ENCODE data around the gene CXCR3. TPM values are rescaled to one million over a fixed set of nuclear protein-coding genes. Genes with fewer than 3 reads are reported as not detected.
"Not testable (repeated sequence)": the region's sequence is repeated elsewhere in the genome, so short reads cannot be mapped to it uniquely, and the experiment has no call there.

Gene CXCR3
- total RNA-seq, 1 donor from 2014 or later = 0.31 TPM

DNA sequence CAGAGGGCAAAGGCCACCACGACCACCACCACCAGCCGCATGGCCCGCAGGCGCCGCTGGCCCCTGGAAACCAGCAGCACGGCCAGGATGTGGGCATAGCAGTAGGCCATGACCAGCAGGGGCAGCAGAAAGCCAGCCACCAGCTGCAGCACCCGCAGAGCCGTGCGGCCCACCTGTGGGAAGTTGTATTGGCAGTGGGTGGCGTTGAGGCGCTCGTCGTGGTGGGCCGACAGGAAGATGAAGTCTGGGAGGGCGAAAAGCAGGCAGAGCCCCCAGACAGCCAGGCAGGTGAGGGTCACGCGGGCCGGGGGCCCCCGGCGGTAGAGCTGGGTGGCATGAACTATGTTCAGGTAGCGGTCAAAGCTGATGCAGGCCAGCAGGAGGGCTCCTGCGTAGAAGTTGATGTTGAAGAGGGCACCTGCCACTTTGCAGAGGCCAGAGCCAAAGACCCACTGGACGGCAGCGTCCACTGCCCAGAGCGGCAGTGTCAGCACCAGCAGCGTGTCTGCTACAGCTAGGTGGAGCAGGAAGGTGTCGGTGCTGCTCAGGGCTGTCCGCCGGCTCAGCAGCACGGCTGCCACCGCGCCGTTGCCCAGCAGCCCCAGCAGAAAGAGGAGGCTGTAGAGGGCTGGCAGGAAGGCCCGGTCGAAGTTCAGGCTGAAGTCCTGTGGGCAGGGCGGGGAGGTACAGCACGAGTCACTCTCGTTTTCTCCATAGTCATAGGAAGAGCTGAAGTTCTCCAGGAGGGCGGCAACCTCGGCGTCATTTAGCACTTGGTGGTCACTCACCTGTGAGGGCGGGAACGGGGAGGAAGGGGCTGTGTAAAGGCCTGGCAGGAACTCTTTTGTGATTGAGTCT lies 1.4 kb downstream of the CXCR3 start:
- DNase-seq (ENCODE audit: low spot score) (no peak), ATAC-seq (no peak)
- intact Hi-C loops (cut with DNase I) = no loop called here

- intact Hi-C loops (cut with DNase I) = no loop called here
- ATAC-seq (no peak), DNase-seq (ENCODE audit: low spot score) (no peak)
Measured at GRCh38 chrX:71615954-71616353, 2.4 kb downstream of the CXCR3 start.

DNA sequence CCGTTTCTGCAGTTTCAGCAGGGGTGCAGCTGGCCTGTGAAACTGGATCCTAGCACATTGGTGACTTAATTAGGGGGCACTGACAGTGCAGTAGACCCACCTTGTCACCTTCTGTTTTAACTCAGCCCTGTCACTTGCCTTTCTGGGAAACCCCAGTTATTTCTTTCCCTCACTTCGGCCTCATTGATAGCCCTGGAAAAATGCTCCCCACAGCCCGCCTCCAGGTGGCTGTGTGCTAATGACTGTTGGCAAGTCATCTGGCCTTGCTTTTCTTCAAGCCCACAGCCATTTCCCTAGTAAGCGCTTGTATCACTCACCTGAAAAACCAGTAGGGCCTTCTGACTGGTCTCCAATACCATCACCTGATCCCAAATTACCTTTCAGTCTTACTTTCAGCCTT lies 3.3 kb downstream of the CXCR3 start:
- intact Hi-C loops (cut with DNase I) = no loop called here
- ATAC-seq (no peak), DNase-seq (ENCODE audit: low spot score) (no peak)

DNA sequence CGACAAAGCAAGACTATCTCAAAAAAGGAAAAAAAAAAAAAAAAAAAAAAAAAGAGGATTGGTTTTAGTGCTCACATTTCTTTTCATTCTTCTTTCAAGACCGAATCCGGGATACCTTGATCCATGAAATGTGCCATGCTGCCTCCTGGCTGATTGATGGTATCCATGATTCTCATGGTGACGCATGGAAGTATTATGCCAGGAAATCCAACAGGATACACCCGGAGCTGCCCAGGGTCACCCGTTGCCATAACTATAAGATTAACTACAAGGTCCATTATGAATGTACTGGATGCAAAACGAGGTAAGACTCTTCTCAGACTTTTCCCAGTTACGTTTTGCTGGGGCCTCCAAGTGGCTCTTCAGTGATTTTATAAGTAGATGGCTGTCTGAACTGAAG lies 6.1 kb downstream of the CXCR3 start:
- intact Hi-C loops (cut with DNase I) = no loop called here
- DNase-seq (ENCODE audit: low spot score) (no peak), ATAC-seq (no peak)

GRCh38 chrX:71611736-71612135 lies 6.6 kb downstream of the CXCR3 start:
- ATAC-seq; DNase-seq (ENCODE audit: low spot score); intact Hi-C loops (cut with DNase I): not testable (repeated sequence)

DNA sequence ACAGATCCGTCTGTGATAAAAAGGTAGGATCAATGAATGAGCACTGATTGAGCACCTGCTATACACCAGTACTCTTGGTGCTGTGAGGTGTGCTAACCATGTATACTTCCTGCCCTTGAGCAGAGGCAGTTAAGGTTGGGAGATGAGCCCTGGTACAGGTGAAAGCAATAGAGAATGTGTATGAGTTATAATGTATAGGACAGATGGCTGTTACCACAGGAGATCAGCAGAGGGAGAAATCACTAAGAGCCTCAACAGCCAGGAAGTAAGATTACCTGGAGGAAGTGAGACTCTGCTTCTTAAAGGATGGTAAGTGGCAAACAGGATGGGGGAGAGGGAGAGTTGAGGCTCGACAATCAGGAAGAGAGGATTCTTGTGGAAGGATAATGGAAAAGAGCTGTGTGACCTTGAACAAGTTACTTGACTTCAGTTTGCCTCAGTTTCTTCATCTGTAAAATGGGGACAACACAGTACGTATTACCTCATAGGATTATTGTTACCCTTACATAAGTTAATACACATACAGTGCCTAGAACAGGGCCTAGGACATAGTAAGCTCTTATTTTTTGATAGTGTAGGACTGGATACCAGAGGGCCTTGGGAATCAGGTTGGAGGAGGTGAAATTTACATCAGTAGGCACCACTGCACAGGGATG lies 9.1 kb downstream of the CXCR3 start:
- intact Hi-C loops (cut with DNase I) = no loop called here
- DNase-seq (ENCODE audit: low spot score) (no peak), ATAC-seq (no peak)

DNA sequence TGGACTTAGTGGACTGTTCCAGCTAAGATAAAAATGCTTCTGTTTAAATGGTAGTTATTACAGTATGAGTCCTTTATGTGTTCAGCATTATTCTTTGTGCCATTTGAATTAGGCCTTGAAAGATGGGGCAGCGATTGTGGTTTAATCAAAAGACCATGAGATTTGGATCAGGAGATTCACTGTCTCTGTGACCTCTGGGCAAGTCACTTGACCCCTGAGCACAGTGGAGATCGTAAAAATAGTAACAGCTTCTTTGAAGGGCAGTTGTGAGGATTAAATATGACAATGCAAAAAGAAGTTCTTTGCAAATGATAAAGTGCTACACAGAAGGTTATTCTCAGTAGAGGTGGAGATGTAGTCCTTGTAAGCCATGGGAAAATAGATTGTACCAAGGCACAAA lies 10.8 kb downstream of the CXCR3 start:
- intact Hi-C loops (cut with DNase I) = no loop called here
- ATAC-seq = no peak
- no peak for DNase-seq (ENCODE audit: low spot score)

- no peak for ATAC-seq
- no peak for DNase-seq (ENCODE audit: low spot score)
- intact Hi-C loops (cut with DNase I) = no loop called here
Measured at GRCh38 chrX:71606536-71607216, 11.6 kb downstream of the CXCR3 start.

- intact Hi-C loops (cut with DNase I) = no loop called here
- ATAC-seq (no peak), DNase-seq (ENCODE audit: low spot score) (no peak)
Measured at GRCh38 chrX:71604796-71605568, 13.3 kb downstream of the CXCR3 start.

DNA sequence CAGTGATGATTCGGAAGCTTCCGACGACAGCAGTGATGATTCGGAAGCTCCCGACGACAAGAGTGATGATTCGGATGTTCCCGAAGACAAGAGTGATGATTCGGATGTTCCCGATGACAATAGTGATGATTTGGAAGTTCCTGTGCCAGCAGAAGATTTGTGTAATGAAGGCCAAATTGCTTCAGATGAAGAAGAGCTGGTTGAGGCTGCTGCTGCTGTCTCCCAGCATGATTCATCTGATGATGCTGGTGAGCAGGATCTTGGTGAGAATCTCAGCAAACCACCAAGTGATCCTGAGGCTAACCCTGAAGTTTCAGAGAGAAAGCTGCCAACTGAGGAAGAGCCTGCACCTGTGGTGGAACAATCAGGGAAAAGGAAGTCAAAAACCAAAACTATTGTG lies 14.2 kb downstream of the CXCR3 start:
- no peak for DNase-seq (ENCODE audit: low spot score)
- intact Hi-C loops (cut with DNase I) = no loop called here
- ATAC-seq = no peak

DNA sequence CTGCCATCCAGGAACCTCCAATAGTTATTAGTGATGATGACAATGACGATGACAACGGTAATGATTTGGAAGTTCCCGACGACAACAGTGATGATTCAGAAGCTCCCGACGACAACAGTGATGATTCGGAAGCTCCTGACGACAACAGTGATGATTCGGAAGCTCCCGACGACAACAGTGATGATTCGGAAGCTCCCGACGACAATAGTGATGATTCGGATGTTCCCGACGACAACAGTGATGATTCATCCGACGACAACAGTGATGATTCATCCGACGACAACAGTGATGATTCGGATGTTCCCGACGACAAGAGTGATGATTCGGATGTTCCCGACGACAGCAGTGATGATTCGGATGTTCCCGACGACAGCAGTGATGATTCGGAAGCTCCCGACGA lies 14.7 kb downstream of the CXCR3 start:
- intact Hi-C loops (cut with DNase I) = no loop called here
- no peak for ATAC-seq
- no peak for DNase-seq (ENCODE audit: low spot score)

DNA sequence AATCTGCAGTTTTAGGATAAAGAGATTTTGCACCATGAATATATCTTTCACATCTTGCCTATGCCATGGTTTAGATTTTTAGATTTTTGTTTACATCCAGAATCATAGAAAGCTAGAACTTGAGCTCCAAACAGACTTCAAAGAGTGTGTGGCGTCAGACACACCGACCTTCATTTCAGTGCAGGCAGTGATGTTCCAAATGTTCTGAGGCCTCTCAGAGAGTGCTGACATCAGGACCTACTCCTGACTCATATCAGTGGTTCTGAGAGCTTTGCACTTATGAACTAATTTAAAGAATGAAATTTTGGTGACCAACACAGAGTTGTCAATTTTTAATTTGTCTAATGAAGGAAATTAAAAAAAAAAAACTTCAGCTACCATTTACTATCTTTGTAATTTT lies 18.3 kb downstream of the CXCR3 start:
- no peak for ATAC-seq
- no peak for DNase-seq (ENCODE audit: low spot score)
- intact Hi-C loops (cut with DNase I) = no loop called here

DNA sequence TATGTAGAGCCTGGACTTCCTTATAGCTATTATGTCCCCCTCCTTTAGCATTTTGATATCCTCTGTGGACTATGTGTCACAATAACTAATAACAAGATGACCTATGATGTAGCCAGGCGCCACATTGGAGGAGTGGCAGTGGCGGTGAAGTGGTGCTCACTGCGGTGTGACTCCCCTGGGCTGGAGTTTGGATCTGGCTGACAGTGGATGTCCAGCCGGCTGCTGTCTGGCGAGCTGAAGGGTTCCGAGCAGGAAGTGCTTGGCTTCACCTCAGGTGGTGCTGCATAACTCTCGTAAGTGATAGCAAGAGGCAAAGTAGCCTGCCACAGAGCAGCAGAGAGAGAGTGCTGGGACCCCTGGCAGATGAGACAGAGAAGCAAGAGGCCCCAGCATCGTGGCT lies 25.1 kb downstream of the CXCR3 start:
- DNase-seq (ENCODE audit: low spot score); intact Hi-C loops (cut with DNase I); ATAC-seq: not testable (repeated sequence)

GRCh38 chrX:71586929-71587328 lies 31.4 kb downstream of the CXCR3 start:
- DNase-seq (ENCODE audit: low spot score) (no peak), ATAC-seq (no peak)
- intact Hi-C loops (cut with DNase I) = no loop called here

- DNase-seq (ENCODE audit: low spot score) (no peak), ATAC-seq (no peak)
- intact Hi-C loops (cut with DNase I) = no loop called here
Measured at GRCh38 chrX:71581210-71581609, 37.1 kb downstream of the CXCR3 start.

DNA sequence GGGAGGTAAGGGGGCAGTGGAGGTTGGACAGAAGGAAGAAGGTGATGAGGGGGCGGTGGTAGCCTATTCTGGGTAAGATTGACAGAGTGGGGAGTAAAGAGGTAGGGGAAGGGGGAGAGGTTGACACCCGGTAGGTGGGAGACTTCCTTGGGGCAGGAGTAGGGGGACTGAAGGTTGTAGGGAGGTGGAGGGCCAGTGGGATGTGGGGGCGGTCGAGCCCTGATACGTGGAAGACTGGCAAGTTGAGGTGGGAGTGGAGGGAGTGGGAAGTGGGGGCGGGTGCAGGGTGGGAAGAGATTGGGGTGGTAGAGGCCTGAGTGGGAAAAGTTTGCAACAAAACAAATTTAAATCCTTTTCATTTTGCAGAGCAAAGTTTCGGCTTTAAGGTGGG lies 38.3 kb downstream of the CXCR3 start:
- DNase-seq (ENCODE audit: low spot score) = no peak
- ATAC-seq = no peak
- intact Hi-C loops (cut with DNase I) = no loop called here

GRCh38 chrX:71579136-71579989 lies 38.9 kb downstream of the CXCR3 start:
- no peak for DNase-seq (ENCODE audit: low spot score)
- intact Hi-C loops (cut with DNase I) = no loop called here
- ATAC-seq = no peak

DNA sequence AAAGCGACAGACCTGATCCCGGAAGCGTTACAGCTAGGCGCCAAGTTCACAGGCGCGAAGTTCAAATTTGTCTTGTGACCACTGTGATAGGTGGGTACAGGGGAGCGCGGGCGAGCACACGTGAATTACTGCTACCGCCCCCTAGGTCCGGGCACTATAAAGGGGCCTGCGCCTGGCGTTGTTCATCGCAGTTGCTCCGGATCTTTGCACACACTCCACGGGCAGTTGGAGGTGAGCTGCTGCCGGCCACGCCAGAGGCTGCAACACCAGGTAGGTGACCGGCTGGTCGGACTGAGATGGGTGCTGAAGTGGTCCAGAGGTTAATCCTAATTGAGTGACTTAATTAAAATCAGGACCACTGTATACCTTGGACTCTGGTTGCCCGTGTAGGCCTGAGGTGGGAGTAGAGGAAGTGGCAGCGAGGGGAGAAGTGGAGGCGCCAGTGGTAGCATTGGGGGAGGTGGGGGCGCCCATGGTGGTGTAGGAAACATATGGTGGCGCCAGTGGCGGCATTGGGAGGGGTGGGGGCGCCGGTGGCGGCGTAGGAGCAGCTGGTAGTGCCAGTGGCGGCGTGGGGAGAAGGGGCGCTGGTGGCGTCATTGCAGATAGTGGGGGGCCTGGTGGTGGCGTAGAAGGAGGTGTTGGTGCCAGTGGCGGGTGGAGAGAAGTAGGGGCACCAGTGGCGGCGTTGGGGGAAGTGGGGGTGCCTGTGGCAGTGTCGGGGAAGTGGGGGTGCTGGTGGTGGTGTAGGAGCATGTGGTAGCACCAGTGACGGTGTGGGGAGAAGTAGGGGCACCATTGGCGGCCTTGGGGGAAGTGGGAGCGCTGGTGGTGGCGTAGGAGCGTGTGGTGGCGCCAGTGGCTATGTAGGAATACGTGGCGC lies 39.8 kb downstream of the CXCR3 start, which contains the start of gene GCNA:
GCNA (plus strand) TSS at position 185 of the 883 bp plus-strand sequence. CDS start 2,385 bp downstream, outside the sequence.
- DNase-seq (ENCODE audit: low spot score) (no peak), ATAC-seq (no peak)
- intact Hi-C loops (cut with DNase I) = no loop called here
